WERI-Rb-1 (cell line): ENCODE results near the gene GGT6.

ENCODE experiments used
- DNase-seq: peaks from one replicate; pipeline ENCODE4 v3.0.0-alpha.2; 2020
- H3K27ac ChIP-seq: fragments of 250-450 bp; sonication (Bioruptor Pico); 2 replicates; pipeline ENCODE4 v1.5.1; 2020; ENCODE audit warnings: mild to moderate bottlenecking, moderate library complexity
- H3K27me3 ChIP-seq: fragments of 250-450 bp; sonication (Bioruptor Pico); 2 replicates; pipeline ENCODE4 v1.5.1; 2021; ENCODE audit warnings: mild to moderate bottlenecking, low read depth, moderate library complexity; ENCODE audit not compliant: insufficient read depth, severe bottlenecking
- H3K36me3 ChIP-seq: fragments of 250-450 bp; sonication (Bioruptor Pico); 2 replicates; pipeline ENCODE4 v1.5.1; 2020; ENCODE audit warnings: mild to moderate bottlenecking, moderate library complexity
- H3K4me3 ChIP-seq: 2 replicates; pipeline ENCODE4 v1.5.1; 2011; ENCODE audit warnings: low read depth, mild to moderate bottlenecking, control low read depth, low read length
- H3K9me3 ChIP-seq: fragments of 250-450 bp; sonication (Bioruptor Pico); 2 replicates; pipeline ENCODE4 v1.5.1; 2021; ENCODE audit warnings: mild to moderate bottlenecking, moderate library complexity; ENCODE audit not compliant: severe bottlenecking
- CTCF ChIP-seq: IDR thresholded peaks from 2 replicates; pipeline ENCODE4 v1.5.1; 2011; ENCODE audit warnings: low read depth, mild to moderate bottlenecking, control low read depth, inconsistent platforms, low read length

The GGT6 gene, protein sequence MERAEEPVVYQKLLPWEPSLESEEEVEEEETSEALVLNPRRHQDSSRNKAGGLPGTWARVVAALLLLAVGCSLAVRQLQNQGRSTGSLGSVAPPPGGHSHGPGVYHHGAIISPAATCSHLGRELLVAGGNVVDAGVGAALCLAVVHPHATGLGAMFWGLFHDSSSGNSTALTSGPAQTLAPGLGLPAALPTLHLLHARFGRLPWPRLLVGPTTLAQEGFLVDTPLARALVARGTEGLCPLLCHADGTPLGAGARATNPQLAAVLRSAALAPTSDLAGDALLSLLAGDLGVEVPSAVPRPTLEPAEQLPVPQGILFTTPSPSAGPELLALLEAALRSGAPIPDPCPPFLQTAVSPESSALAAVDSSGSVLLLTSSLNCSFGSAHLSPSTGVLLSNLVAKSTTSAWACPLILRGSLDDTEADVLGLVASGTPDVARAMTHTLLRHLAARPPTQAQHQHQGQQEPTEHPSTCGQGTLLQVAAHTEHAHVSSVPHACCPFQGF

GRCh38 chr17:4560421-4560820, at the start of gene GGT6:
TSS of gene GGT6 (minus strand) at chr17:4560577. CDS start at chr17:4560521, 56 bp downstream.
- Histone ChIP-seq H3K36me3 (no peaks in the 10 kb centered on the region), H3K9me3 (no peaks in the 10 kb centered on the region), H3K4me3 (no peak within 1 kb of the TSS), H3K27me3 (no peaks in the 10 kb centered on the region), H3K27ac (no peak within 1 kb of the TSS)
- DNase-seq, result no peak
- no peak for TF ChIP-seq CTCF

GRCh38 chr17:4610162-4610561, 49.8 kb upstream of the GGT6 start:
- Histone ChIP-seq H3K4me3 (no peak overlapping the region), H3K27ac (no peak overlapping the region), H3K9me3 (no peaks in the 10 kb centered on the region), H3K36me3 (no peaks in the 10 kb centered on the region), H3K27me3 (no peaks in the 10 kb centered on the region)
- TF ChIP-seq CTCF, result no peak
- DNase-seq, result no peak

DNA sequence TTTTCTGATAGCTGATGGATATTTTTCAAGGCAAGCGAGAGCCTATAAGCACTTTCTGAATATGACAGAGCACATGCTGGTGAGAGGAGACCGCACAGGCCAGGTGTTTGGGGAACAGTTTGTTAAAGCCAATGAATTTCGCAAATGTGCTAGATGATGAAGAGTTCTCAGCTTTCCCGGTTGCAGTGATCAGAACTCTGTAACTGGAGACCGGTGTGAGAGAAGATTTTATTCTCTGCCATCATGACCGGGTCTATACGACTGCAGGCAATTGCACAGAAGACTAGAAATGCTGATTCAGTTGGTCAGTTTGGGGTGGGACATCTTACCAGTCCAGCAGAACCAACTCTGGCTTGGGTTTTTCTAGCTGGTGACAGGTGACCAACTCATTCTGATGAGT, 49.4 kb upstream of the GGT6 start:
- H3K27me3 ChIP-seq, result no peaks in the 10 kb centered on the region
- no peak overlapping the region for H3K4me3 ChIP-seq
- H3K9me3 ChIP-seq, result no peaks in the 10 kb centered on the region
- no peaks in the 10 kb centered on the region for H3K36me3 ChIP-seq
- no peak for TF ChIP-seq CTCF
- no peak overlapping the region for H3K27ac ChIP-seq
- DNase-seq, result no peak

DNA sequence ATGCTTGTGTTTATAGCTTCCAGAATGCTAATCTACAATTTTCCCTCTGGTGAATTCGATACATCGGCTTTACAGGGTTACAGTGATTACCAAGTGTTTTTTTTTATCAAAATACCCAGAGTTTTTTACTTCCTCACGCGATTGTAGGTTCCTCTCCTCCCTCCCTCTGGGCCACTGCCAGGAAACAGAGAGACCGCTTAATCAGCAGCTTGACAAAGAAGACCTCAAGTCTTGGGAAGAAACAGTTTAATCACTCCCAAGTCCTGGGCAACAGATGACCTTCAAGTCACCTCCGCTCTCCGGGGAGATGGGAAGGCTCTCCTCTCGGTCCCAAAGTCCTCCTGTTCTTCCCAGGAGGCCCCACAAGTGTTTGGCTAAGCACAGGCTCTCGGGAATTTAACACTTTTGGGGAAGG, 47.4 kb upstream of the GGT6 start:
- Histone ChIP-seq H3K27me3 (no peaks in the 10 kb centered on the region), H3K9me3 (no peaks in the 10 kb centered on the region), H3K27ac (no peak overlapping the region), H3K36me3 (no peaks in the 10 kb centered on the region), H3K4me3 (no peak overlapping the region)
- no peak for DNase-seq
- TF ChIP-seq CTCF, result no peak

DNA sequence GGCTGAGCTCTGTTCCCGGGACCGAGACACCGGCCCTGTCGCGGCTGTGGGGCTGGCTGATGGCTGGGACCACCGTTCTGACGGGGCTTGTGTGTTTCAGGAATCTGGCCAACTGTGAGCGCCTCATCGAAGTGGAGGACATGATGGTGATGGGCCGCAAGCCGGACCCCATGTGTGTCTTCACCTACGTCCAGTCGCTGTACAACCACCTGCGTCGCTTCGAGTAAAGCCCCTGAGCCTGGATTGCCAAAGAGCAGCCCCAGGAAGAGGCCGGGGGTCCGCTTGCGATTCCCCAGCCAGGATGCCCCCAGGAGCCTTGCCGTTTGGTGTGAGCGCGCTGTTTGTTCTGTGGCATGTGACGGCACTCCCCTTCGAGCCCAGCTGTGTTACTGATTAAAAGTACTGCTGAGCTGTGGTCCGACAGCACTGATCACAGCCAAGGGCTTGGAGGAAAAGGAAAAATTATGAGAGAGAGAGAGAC, 46.9 kb upstream of the GGT6 start:
- no peaks in the 10 kb centered on the region for H3K9me3 ChIP-seq
- no peak overlapping the region for H3K4me3 ChIP-seq
- no peak for DNase-seq
- TF ChIP-seq CTCF, result no peak
- H3K36me3 ChIP-seq, result no peaks in the 10 kb centered on the region
- H3K27me3 ChIP-seq, result no peaks in the 10 kb centered on the region
- H3K27ac ChIP-seq, result no peak overlapping the region
